ENCODE measurements around the gene LRBA. TPM values are rescaled to one million over a fixed set of nuclear protein-coding genes. Genes with fewer than 3 reads are reported as not detected.
"Not testable (repeated sequence)": the region's sequence is repeated elsewhere in the genome, so short reads cannot be mapped to it uniquely, and the experiment has no call there.

The LRBA gene
- total and polyA plus RNA-seq, 9 donors = 9.7 to 49.2 (median 30.4) TPM

GRCh38 chr4:150960079-150960478 lies 55.0 kb downstream of the LRBA start:
- Histone ChIP-seq H3K36me3 (no peaks in the 10 kb centered on the region), H3K4me1 (ENCODE audit: insufficient read depth) (peaks cover 5% of the 10 kb centered on the region), H3K9me3 (no peaks in the 10 kb centered on the region), H3K27me3 (no peaks in the 10 kb centered on the region), H3K27ac (no peak overlapping the region), H3K4me3 (no peak overlapping the region)
- 75 to 83% (median 81%) methylated on average over 2 of the region's 2 CpGs for WGBS, 3 donors
- TF ChIP-seq EP300 (IDR thresholded peaks at IDR 0.05) (no peak), POLR2A (IDR thresholded peaks at IDR 0.05) (no peak), CTCF (IDR thresholded peaks at IDR 0.05) (no peak)
- DNase-seq = no peak
- intact Hi-C loops (cut with DNase I) = no loop called here

DNA sequence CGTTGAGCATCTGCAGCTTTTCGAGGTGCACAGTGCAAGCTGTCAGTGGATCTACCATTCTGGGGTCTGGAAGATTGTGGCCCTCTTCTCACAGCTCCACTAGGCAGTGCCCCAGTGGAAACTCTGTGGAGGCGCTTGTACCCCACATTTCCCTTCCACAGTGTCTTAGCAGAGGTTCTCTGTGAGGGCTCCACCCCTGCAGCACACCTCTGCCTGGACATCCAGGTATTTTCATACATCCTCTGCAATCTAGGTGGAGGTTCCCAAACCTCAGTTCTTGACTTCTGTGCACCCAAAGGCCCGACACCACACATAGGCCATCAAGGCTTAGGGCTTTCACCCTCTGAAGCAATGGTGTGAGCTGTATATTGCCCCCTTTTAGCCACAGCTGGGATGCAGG lies 57.1 kb downstream of the LRBA start:
- DNase-seq; intact Hi-C loops (cut with DNase I); H3K36me3 ChIP-seq; H3K9me3 ChIP-seq; H3K4me1 ChIP-seq (ENCODE audit: insufficient read depth); H3K27me3 ChIP-seq; H3K27ac ChIP-seq; H3K4me3 ChIP-seq: not testable (repeated sequence)
- 97 to 100% (median 98%) methylated on average over 4 of the region's 4 CpGs for WGBS, 3 donors

DNA sequence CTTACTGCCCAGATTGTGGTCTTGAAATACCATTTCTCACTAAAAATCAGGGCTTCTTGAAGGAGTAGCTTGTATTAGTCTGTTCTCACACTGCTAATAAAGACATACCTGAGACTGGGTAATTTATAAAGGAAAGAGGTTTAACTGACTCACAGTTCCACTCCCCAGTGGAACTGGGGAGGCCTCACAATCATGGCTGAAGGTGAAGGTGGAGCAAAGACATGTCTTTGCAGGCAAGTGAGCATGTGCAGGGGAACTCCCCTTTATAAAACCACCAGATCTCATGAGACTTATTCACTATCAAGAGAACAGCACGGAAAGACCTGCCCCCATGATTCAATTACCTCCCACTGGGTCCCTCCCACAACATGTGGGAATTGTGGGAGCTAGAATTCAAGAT lies 58.0 kb downstream of the LRBA start:
- H3K27ac ChIP-seq; H3K4me3 ChIP-seq; H3K9me3 ChIP-seq; H3K27me3 ChIP-seq; H3K36me3 ChIP-seq; DNase-seq; H3K4me1 ChIP-seq (ENCODE audit: insufficient read depth); intact Hi-C loops (cut with DNase I): not testable (repeated sequence)
- 93 to 100% (median 96%) methylated on average over 1 of the region's 1 CpG for WGBS, 3 donors

DNA sequence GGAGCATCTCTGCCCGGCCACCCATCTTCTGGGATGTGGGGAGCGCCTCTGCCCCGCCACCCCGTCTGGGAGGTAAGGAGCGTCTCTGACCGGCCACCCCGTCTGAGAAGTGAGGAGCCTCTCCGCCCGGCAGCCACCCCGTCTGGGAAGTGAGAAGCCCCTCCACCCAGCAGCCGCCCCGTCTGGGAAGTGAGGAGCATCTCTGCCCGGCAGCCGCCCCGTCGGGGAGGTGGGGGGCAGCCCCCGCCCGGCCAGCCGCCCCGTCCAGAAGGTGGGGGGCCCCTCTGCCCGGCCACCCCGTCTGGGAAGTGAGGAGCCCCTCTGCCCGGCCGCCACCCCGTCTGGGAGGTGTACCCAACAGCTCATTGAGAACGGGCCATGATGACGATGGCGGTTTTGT lies 61.2 kb downstream of the LRBA start:
- intact Hi-C loops (cut with DNase I); H3K36me3 ChIP-seq; H3K4me3 ChIP-seq; H3K27ac ChIP-seq; DNase-seq; H3K4me1 ChIP-seq (ENCODE audit: insufficient read depth); H3K27me3 ChIP-seq; H3K9me3 ChIP-seq: not testable (repeated sequence)
- 98 to 99% (median 98%) methylated on average over 12 to 28 of the region's 28 CpGs for WGBS, 3 donors

DNA sequence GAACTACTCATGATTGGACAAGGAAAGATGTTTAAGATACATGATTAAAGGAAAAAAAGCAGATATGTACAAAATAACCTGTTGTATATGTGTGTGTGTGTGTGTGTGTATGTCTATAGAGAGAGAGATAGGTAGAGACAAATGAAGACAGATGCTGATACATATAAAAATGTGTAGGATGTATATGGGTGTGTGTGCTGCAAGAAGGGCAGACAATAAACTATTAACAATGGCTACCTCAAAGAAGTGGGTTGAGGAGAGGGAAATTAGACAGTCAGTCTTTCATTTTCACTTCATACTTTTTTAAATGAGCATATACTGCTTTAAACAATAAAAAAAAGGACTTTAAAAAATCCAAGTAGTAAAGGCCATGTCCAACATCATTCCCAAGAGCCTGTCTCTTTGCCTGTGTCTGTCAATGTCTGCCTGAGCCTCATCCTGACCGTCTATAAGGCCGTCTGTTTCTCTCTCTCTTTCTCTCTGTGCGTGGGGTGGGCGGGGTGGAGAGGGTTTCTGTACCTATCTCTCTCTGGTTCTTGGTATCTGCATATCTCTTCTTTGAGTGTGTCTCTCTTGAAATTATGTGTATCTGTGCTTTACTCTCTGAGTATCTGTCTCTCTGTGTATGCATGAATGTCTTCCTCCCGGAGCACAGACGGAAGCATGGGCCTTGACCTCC lies 62.8 kb downstream of the LRBA start:
- no peak for TF ChIP-seq EP300 (IDR thresholded peaks at IDR 0.05)
- no peak for TF ChIP-seq CTCF (IDR thresholded peaks at IDR 0.05)
- no peak for TF ChIP-seq POLR2A (IDR thresholded peaks at IDR 0.05)
- no peaks in the 10 kb centered on the region for H3K27me3 ChIP-seq
- H3K36me3 ChIP-seq = no peaks in the 10 kb centered on the region
- intact Hi-C loops (cut with DNase I) = no loop called here
- H3K9me3 ChIP-seq = no peaks in the 10 kb centered on the region
- no peak for DNase-seq
- H3K4me1 ChIP-seq (ENCODE audit: insufficient read depth) = no peaks in the 10 kb centered on the region
- H3K4me3 ChIP-seq = no peak overlapping the region
- WGBS, 3 donors = 93 to 97% (median 95%) methylated on average over 6 of the region's 6 CpGs
- no peak overlapping the region for H3K27ac ChIP-seq

GRCh38 chr4:150950657-150951288 lies 64.3 kb downstream of the LRBA start:
- Histone ChIP-seq H3K4me3 (no peak overlapping the region), H3K9me3 (no peaks in the 10 kb centered on the region), H3K36me3 (no peaks in the 10 kb centered on the region), H3K27ac (no peak overlapping the region), H3K27me3 (no peaks in the 10 kb centered on the region), H3K4me1 (ENCODE audit: insufficient read depth) (no peaks in the 10 kb centered on the region)
- WGBS, 3 donors = 92 to 96% (median 95%) methylated on average over 2 of the region's 2 CpGs
- TF ChIP-seq POLR2A (IDR thresholded peaks at IDR 0.05) (no peak), EP300 (IDR thresholded peaks at IDR 0.05) (no peak), CTCF (IDR thresholded peaks at IDR 0.05) (no peak)
- no peak for DNase-seq
- intact Hi-C loops (cut with DNase I) = no loop called here

Measured in ovary (tissue), 9 donors.